ENCODE measurements around the gene ITGAX.

ITGAX gene

DNA sequence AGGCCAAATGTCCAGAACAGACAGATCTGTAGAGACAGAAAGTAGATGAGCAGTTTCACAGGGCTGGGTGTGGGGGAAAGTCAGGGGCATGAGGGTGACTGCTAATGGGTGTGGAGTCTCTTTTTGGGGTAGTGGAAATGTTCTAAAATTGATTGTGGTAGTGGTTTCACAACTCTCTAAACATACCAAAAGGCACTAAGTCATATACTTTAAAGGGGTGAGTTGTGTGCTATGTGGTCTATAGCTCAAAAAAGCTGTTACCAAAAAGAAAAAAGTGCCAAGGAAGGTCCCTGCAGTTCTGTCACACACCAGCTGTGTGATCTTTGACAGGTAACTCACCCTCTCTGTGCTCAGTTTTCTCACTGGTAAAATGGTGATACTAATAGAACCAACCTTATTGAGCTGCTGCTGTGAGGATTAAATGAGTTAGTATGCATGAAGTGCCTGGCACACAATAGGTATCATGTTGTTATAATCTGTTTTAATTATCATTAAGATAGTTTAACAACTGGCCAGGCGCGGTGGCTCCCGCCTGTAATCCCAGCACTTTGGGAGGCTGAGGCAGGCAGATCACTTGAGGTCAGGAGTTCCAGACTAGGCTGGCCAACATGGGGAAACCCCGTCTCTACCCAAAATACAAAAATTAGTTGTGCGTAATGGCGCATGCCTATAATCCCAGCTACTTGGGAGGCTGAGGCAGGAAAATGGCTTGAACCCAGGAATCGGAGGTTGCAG, 10.3 kb downstream of the ITGAX start:
- no peak for ATAC-seq
- TF ChIP-seq ARNTL (CRISPR knock-in tag; IDR thresholded peaks at IDR 0.05; ENCODE audit: borderline replicate concordance, low read depth) (no peak), TOX (CRISPR knock-in tag; IDR thresholded peaks at IDR 0.05; ENCODE audit: borderline replicate concordance) (no peak), PPARA (CRISPR knock-in tag; IDR thresholded peaks at IDR 0.05; ENCODE audit: borderline replicate concordance) (no peak), SNAI2 (CRISPR knock-in tag; IDR thresholded peaks at IDR 0.05) (no peak), RARB (CRISPR knock-in tag; IDR thresholded peaks at IDR 0.05) (no peak), CSDC2 (CRISPR knock-in tag; IDR thresholded peaks at IDR 0.05) (no peak), ZNF565 (CRISPR knock-in tag; conservative IDR thresholded peaks at IDR 0.05; ENCODE audit: low read depth) (no peak), GLIS3 (CRISPR knock-in tag; IDR thresholded peaks at IDR 0.05) (no peak)
- TF ChIP-seq, protein P1, sequence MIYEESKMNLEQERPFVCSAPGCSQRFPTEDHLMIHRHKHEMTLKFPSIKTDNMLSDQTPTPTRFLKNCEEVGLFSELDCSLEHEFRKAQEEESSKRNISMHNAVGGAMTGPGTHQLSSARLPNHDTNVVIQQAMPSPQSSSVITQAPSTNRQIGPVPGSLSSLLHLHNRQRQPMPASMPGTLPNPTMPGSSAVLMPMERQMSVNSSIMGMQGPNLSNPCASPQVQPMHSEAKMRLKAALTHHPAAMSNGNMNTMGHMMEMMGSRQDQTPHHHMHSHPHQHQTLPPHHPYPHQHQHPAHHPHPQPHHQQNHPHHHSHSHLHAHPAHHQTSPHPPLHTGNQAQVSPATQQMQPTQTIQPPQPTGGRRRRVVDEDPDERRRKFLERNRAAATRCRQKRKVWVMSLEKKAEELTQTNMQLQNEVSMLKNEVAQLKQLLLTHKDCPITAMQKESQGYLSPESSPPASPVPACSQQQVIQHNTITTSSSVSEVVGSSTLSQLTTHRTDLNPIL (CRISPR knock-in tag; IDR thresholded peaks at IDR 0.05; ENCODE audit: low read depth): no peak

DNA sequence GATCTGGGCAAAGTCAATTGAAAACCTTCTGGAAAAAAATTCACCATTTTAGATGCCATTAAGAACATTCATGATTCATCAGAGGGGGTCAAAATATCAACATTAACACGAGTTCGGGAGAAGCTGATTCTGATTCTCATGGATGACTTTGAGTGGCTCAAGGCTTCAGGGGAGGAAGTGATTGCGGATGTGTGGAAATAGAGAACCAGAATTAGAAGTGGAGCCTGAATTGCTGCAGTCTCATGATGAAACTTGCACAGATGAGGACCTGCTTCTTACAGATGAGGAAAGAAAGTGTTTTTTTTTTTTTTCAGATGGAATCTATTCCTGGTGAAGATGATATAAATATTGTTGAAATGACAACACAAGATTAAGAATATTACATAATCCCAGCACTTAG, 12.9 kb downstream of the ITGAX start:
- TF ChIP-seq TOX (CRISPR knock-in tag; IDR thresholded peaks at IDR 0.05; ENCODE audit: borderline replicate concordance): no peak
- no peak for TF ChIP-seq ZC3H10 (CRISPR knock-in tag; IDR thresholded peaks at IDR 0.05)
- TF ChIP-seq, protein P1 (CRISPR knock-in tag; IDR thresholded peaks at IDR 0.05; ENCODE audit: low read depth): no peak
- TF ChIP-seq, protein P2, sequence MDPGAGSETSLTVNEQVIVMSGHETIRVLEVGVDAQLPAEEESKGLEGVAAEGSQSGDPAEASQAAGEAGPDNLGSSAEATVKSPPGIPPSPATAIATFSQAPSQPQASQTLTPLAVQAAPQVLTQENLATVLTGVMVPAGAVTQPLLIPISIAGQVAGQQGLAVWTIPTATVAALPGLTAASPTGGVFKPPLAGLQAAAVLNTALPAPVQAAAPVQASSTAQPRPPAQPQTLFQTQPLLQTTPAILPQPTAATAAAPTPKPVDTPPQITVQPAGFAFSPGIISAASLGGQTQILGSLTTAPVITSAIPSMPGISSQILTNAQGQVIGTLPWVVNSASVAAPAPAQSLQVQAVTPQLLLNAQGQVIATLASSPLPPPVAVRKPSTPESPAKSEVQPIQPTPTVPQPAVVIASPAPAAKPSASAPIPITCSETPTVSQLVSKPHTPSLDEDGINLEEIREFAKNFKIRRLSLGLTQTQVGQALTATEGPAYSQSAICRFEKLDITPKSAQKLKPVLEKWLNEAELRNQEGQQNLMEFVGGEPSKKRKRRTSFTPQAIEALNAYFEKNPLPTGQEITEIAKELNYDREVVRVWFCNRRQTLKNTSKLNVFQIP (CRISPR knock-in tag; IDR thresholded peaks at IDR 0.05; ENCODE audit: borderline replicate concordance, low read depth): no peak
- TF ChIP-seq, protein P3, sequence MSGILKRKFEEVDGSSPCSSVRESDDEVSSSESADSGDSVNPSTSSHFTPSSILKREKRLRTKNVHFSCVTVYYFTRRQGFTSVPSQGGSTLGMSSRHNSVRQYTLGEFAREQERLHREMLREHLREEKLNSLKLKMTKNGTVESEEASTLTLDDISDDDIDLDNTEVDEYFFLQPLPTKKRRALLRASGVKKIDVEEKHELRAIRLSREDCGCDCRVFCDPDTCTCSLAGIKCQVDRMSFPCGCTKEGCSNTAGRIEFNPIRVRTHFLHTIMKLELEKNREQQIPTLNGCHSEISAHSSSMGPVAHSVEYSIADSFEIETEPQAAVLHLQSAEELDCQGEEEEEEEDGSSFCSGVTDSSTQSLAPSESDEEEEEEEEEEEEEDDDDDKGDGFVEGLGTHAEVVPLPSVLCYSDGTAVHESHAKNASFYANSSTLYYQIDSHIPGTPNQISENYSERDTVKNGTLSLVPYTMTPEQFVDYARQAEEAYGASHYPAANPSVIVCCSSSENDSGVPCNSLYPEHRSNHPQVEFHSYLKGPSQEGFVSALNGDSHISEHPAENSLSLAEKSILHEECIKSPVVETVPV (CRISPR knock-in tag; IDR thresholded peaks at IDR 0.05): no peak
- TF ChIP-seq ESRRG (CRISPR knock-in tag; IDR thresholded peaks at IDR 0.05): no peak
- no peak for TF ChIP-seq ISL1 (CRISPR knock-in tag; IDR thresholded peaks at IDR 0.05)
- TF ChIP-seq PPARA (CRISPR knock-in tag; IDR thresholded peaks at IDR 0.05; ENCODE audit: borderline replicate concordance): no peak
- TF ChIP-seq GLIS3 (CRISPR knock-in tag; IDR thresholded peaks at IDR 0.05): no peak
- no peak for TF ChIP-seq ZNF8 (CRISPR knock-in tag; IDR thresholded peaks at IDR 0.05)
- TF ChIP-seq TCF4 (CRISPR knock-in tag; IDR thresholded peaks at IDR 0.05; ENCODE audit: borderline replicate concordance): no peak
- TF ChIP-seq ZNF565 (CRISPR knock-in tag; conservative IDR thresholded peaks at IDR 0.05; ENCODE audit: low read depth): no peak
- no peak for TF ChIP-seq CSDC2 (CRISPR knock-in tag; IDR thresholded peaks at IDR 0.05)
- TF ChIP-seq BACH2 (CRISPR knock-in tag; IDR thresholded peaks at IDR 0.05; ENCODE audit: borderline replicate concordance): no peak
- ATAC-seq: no peak

DNA sequence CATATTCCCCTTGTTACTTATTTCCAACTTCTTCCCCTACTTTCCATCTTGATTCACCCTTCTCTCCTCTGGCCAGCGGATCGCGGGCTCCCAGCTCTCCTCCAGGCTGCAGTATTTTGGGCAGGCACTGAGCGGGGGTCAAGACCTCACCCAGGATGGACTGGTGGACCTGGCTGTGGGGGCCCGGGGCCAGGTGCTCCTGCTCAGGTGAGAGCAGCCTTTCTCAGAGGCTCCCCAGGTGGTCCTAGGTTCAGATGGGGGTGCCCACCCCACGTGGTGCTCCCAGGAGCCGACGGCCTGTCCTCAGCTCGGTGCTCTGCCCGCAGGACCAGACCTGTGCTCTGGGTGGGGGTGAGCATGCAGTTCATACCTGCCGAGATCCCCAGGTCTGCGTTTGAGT, 16.0 kb downstream of the ITGAX start:
- ATAC-seq: no peak
- TF ChIP-seq TOX (CRISPR knock-in tag; IDR thresholded peaks at IDR 0.05; ENCODE audit: borderline replicate concordance): no peak
- no peak for TF ChIP-seq ZFP3 (CRISPR knock-in tag; IDR thresholded peaks at IDR 0.05)
- TF ChIP-seq ZC3H10 (CRISPR knock-in tag; IDR thresholded peaks at IDR 0.05): no peak
- TF ChIP-seq ZNF8 (CRISPR knock-in tag; IDR thresholded peaks at IDR 0.05): no peak
- no peak for TF ChIP-seq ZNF565 (CRISPR knock-in tag; conservative IDR thresholded peaks at IDR 0.05; ENCODE audit: low read depth)
- no peak for TF ChIP-seq ESRRG (CRISPR knock-in tag; IDR thresholded peaks at IDR 0.05)
- TF ChIP-seq, protein P3 (CRISPR knock-in tag; IDR thresholded peaks at IDR 0.05): no peak
- no peak for TF ChIP-seq SNAI2 (CRISPR knock-in tag; IDR thresholded peaks at IDR 0.05)
- no peak for TF ChIP-seq ZFP30 (CRISPR knock-in tag; IDR thresholded peaks at IDR 0.05)
- TF ChIP-seq, protein P4, sequence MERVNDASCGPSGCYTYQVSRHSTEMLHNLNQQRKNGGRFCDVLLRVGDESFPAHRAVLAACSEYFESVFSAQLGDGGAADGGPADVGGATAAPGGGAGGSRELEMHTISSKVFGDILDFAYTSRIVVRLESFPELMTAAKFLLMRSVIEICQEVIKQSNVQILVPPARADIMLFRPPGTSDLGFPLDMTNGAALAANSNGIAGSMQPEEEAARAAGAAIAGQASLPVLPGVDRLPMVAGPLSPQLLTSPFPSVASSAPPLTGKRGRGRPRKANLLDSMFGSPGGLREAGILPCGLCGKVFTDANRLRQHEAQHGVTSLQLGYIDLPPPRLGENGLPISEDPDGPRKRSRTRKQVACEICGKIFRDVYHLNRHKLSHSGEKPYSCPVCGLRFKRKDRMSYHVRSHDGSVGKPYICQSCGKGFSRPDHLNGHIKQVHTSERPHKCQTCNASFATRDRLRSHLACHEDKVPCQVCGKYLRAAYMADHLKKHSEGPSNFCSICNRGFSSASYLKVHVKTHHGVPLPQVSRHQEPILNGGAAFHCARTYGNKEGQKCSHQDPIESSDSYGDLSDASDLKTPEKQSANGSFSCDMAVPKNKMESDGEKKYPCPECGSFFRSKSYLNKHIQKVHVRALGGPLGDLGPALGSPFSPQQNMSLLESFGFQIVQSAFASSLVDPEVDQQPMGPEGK (CRISPR knock-in tag; IDR thresholded peaks at IDR 0.05; ENCODE audit: borderline replicate concordance): no peak
